Esophagus muscularis mucosa (tissue), 4 donors: ENCODE measurements around the gene MYBBP1A.

ENCODE experiments used
- CTCF ChIP-seq, 3 experiments: fragments of 200-600 bp in 2 of 3; fragments of 450-650 bp in 1 of 3; sonication (generic) in 2 of 3; IDR thresholded peaks; one replicate each; pipeline ENCODE4 v1.5.1; 2017 to 2019; ENCODE audit warnings: antibody characterized with exemption in 3 of 3, mild to moderate bottlenecking in 2 of 3, moderate library complexity in 1 of 3
- EP300 ChIP-seq: sonication (generic); formaldehyde crosslinking; IDR thresholded peaks from one replicate; pipeline ENCODE4 v1.6.1; 2017; ENCODE audit warnings: antibody characterized with exemption
- POLR2A ChIP-seq: fragments of 450-650 bp; IDR thresholded peaks from one replicate; pipeline ENCODE4 v1.6.1; 2017; ENCODE audit warnings: antibody characterized with exemption, moderate library complexity, mild to moderate bottlenecking, low read depth
- POLR2AphosphoS5 ChIP-seq, 2 donors: sonication (generic); formaldehyde crosslinking; IDR thresholded peaks; one replicate each; pipeline ENCODE4 v1.6.1; 2017; ENCODE audit warnings: antibody characterized with exemption in 2 of 2

- TF ChIP-seq CTCF (IDR thresholded peaks at IDR 0.05), result no peak
- no peak for TF ChIP-seq POLR2A
- no peak for TF ChIP-seq EP300
- no peak for TF ChIP-seq POLR2AphosphoS5 (IDR thresholded peaks at IDR 0.05)
These were observed 665 bp downstream of the MYBBP1A start for GRCh38 chr17:4554441-4554996.
